H1 (cell line): ENCODE data around the gene CAPN10. TPM values are rescaled to one million over a fixed set of nuclear protein-coding genes. Genes with fewer than 3 reads are reported as not detected.

Source experiments
- BACH1 ChIP-seq: IDR thresholded peaks from 2 replicates; pipeline ENCODE4 v1.6.1; 2012; ENCODE audit warnings: low read length, improper control_type of control experiment
- CBX8 ChIP-seq: fragments of 300-800, 300-1000 bp; sonication (generic); IDR thresholded peaks from 2 replicates; pipeline ENCODE4 v1.7.1; 2016; ENCODE audit warnings: low read depth, low read length, borderline replicate concordance
- GABPA ChIP-seq: IDR thresholded peaks from 2 replicates; pipeline ENCODE4 v1.6.1; 2011; ENCODE audit warnings: mild to moderate bottlenecking, low read length, moderate library complexity, borderline replicate concordance; ENCODE audit not compliant: insufficient read depth
- HDAC2 ChIP-seq, 2 experiments: fragments of 300-600 bp in 1 of 2; sonication (generic) in 1 of 2; IDR thresholded peaks; 2 replicates each; pipeline ENCODE4 v1.6.1; 2011 to 2012; ENCODE audit warnings: low read depth in 2 of 2, low read length in 2 of 2, mild to moderate bottlenecking in 2 of 2, moderate library complexity in 2 of 2, borderline replicate concordance in 1 of 2, inconsistent platforms in 1 of 2
- NRF1 ChIP-seq: IDR thresholded peaks from 2 replicates; pipeline ENCODE4 v1.6.1; 2011; ENCODE audit warnings: mild to moderate bottlenecking, low read depth, low read length, improper control_type of control experiment
- POLR2AphosphoS5 ChIP-seq: IDR thresholded peaks from 2 replicates; pipeline ENCODE4 v1.6.1; 2011; ENCODE audit warnings: low read depth, low read length
- SP1 ChIP-seq: IDR thresholded peaks from 2 replicates; pipeline ENCODE4 v1.6.1; 2011; ENCODE audit warnings: low read depth, low read length
- SP2 ChIP-seq: IDR thresholded peaks from 2 replicates; pipeline ENCODE4 v1.6.1; 2012; ENCODE audit warnings: mild to moderate bottlenecking, low read length, inconsistent platforms
- TCF12 ChIP-seq: IDR thresholded peaks from 2 replicates; pipeline ENCODE4 v1.6.1; 2011; ENCODE audit warnings: low read depth, mild to moderate bottlenecking, low read length
- TEAD4 ChIP-seq: IDR thresholded peaks from 2 replicates; pipeline ENCODE4 v1.6.1; 2012; ENCODE audit warnings: low read depth, low read length, inconsistent platforms, mixed read lengths
- polyA plus RNA-seq, 7 experiments: library from polyadenylated mRNA; depleted of rRNA in 3 of 7; stranded (reverse) in 5 of 7; unstranded in 2 of 7; fragments of >200 nt in 5 of 7; fragments of 200-250 nt in 2 of 7; gene quantifications; 1 replicate in 5 of 7; 2 replicates in 1 of 7; 4 replicates in 1 of 7; pipeline versions ENCODE4 v1.2.1 to v1.2.3, GENCODE V29; 2011 to 2013; ENCODE audit warnings: missing spikeins in 2 of 7, mixed read lengths in 2 of 7
- total RNA-seq: library from RNA; stranded (reverse); fragmentation: NEBNext Ultra II Directional; extraction: Animal tissue kit (Norgen Biotek cat#: 25700); gene quantifications from 2 replicates; pipeline ENCODE4 v1.2.1, GENCODE V29; 2021

CAPN10 gene
- total and polyA plus RNA-seq, 2 of the 8 experiments (the other 6 are each of a cell fraction or from before 2014, with no cell fraction given) = 30.7 to 39.8 TPM

- no peak for TF ChIP-seq SP1
- TF ChIP-seq POLR2AphosphoS5 = no peak
- no peak for TF ChIP-seq HDAC2 (IDR thresholded peaks at IDR 0.05; ENCODE audit: borderline replicate concordance in 1 of 2, low read depth in 2 of 2, low read length in 2 of 2)
- no peak for TF ChIP-seq CBX8
- no peak for TF ChIP-seq NRF1
- TF ChIP-seq SP2 = no peak
- TF ChIP-seq GABPA = peak; percentile 33; the same call in 1 of the 2 replicates
- TF ChIP-seq TCF12 = no peak
- TF ChIP-seq TEAD4 = no peak
- TF ChIP-seq BACH1 = no peak
Observed at GRCh38 chr2:240604291-240604938, 17.9 kb downstream of the CAPN10 start (continued).
